ENCODE results near the gene UGCG.

The UGCG gene

DNA sequence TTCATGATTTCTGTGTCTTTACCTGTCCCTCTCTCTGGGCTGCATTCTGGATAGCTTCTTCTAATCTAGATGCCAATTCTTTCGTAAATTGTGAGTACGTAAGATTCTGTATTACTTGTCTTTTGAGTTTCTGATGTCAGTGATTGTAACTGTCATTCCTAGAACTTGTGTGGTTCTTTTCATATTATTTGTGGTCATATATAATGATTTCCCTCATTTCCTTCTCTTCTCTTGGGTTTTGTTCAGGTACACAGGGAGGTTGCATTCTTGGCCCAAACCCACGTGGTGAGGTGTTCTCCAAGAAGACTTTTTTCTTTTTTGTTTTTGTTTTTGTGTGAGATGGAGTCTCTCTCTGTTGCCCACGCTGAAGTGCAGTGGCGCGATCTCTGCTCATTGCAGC lies 13.8 kb downstream of the UGCG start:
- TF ChIP-seq CTCF (IDR thresholded peaks at IDR 0.05; ENCODE audit: borderline replicate concordance, insufficient read depth, low read depth, low read length): no peak
- no peak overlapping the region for H3K4me3 ChIP-seq (ENCODE audit: low read depth, low read length)

DNA sequence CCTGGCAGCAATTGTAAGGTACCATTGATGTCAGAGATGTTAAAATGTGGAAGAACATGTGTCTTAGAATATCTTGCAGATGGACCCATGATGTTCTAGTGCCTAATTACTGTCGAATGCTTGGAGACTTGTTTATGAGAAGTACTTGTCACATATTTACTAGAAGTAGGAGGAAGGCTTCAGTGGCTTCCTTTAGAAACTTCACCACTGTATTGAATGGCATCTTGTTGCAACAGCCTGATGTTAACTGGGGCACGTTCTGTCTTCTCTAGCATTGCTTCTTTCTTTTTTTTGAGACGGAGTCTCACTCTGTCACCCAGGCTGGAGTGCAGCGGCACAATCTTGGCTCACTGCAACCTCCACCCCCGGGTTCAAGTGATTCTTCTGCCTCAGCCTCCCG lies 16.5 kb downstream of the UGCG start:
- no peak overlapping the region for H3K4me3 ChIP-seq (ENCODE audit: low read depth, low read length)
- no peak for TF ChIP-seq CTCF (IDR thresholded peaks at IDR 0.05; ENCODE audit: borderline replicate concordance, insufficient read depth, low read depth, low read length)

DNA sequence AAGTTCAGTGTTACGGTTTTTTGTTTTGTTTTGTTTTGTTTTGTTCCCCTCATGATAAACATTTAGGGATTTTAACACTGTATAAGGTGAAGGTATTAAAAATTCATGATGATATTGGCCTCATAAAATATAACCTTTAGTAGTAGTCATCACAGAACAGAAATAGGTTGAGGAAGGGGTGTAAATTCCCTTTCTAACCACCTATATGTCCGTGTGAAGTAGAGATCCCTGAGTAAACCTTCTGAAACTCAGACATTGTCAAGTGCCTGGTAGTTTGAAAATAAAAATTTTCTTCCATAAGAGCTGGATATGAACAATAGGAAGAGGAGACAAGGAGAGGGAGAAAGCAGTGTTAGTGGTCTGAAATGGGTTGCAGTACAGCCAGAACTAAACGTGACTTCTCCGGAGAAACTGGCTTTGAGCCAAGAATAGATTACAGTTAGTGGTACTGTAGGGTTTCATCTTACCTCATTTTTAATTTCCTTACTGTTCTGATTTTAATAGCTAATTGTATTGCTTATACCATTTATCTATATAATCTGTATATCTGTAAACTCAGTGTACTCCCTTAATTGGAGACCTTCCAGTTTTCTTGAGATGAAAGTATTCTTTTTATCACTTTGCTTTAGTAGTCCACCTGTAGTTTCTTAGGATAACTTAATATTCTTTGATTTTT lies 18.3 kb downstream of the UGCG start:
- no peak overlapping the region for H3K4me3 ChIP-seq (ENCODE audit: low read depth, low read length)
- TF ChIP-seq CTCF (IDR thresholded peaks at IDR 0.05; ENCODE audit: borderline replicate concordance, insufficient read depth, low read depth, low read length): no peak

DNA sequence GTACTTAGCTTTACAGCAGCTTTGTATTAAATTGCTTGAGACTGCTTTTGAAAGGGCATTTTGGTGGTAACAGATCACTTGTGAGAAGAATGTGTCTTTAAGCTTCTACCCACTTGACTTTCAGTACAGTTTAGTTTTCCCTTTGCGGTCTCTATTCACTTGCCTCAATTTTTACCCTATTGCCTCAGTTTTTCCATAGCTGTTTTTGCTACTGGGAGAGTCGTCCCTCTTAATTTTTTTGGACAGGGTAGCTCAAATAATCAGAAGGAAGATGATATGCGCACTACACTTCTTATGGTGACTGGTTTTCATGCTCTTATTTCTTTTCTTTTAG lies 18.8 kb downstream of the UGCG start:
- TF ChIP-seq CTCF (IDR thresholded peaks at IDR 0.05; ENCODE audit: borderline replicate concordance, insufficient read depth, low read depth, low read length): no peak
- H3K4me3 ChIP-seq (ENCODE audit: low read depth, low read length): no peak overlapping the region

GRCh38 chr9:111916234-111916645 lies 19.6 kb downstream of the UGCG start:
- TF ChIP-seq CTCF (IDR thresholded peaks at IDR 0.05; ENCODE audit: borderline replicate concordance, insufficient read depth, low read depth, low read length): no peak
- H3K4me3 ChIP-seq (ENCODE audit: low read depth, low read length): no peak overlapping the region

- no peak for TF ChIP-seq CTCF (IDR thresholded peaks at IDR 0.05; ENCODE audit: borderline replicate concordance, insufficient read depth, low read depth, low read length)
- no peak overlapping the region for H3K4me3 ChIP-seq (ENCODE audit: low read depth, low read length)
These were observed 20.6 kb downstream of the UGCG start for GRCh38 chr9:111917201-111917600.

- TF ChIP-seq CTCF (IDR thresholded peaks at IDR 0.05; ENCODE audit: borderline replicate concordance, insufficient read depth, low read depth, low read length): no peak
- H3K4me3 ChIP-seq (ENCODE audit: low read depth, low read length): no peak overlapping the region
These were observed 21.4 kb downstream of the UGCG start for GRCh38 chr9:111917980-111918379.
